GM21447 (cell line): ENCODE measurements around the gene TFDP3.

Experiments
- ATAC-seq: cut with Tn5 transposase; IDR thresholded peaks from one replicate; pipeline ENCODE4 v1.9.1; 2021; ENCODE audit not compliant: unreplicated experiment

TFDP3 gene, protein sequence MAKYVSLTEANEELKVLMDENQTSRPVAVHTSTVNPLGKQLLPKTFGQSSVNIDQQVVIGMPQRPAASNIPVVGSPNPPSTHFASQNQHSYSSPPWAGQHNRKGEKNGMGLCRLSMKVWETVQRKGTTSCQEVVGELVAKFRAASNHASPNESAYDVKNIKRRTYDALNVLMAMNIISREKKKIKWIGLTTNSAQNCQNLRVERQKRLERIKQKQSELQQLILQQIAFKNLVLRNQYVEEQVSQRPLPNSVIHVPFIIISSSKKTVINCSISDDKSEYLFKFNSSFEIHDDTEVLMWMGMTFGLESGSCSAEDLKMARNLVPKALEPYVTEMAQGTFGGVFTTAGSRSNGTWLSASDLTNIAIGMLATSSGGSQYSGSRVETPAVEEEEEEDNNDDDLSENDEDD

DNA sequence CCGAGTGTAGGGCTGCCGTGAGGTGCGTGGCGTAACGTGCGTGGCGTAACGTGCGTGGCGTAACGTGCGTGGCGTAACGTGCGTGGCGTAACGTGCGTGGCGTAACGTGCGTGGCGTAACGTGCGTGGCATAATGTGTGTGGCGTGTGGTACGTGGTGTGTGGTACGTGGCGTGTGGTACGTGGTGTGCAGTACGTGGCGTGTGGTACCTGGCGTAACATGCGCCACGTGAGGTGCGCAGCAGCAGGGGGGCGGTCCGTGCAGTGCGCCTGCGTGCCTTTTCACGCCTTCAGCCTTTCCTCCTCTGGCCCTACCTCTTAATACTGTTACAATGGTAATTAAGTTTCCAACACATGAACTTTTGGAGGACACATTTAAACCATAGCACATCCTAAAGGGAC, at the start of gene TFDP3:
TFDP3 (minus strand) TSS at position 26 of the 400 bp plus-strand sequence. CDS start 95 bp downstream, outside the sequence.
- no peak for ATAC-seq

DNA sequence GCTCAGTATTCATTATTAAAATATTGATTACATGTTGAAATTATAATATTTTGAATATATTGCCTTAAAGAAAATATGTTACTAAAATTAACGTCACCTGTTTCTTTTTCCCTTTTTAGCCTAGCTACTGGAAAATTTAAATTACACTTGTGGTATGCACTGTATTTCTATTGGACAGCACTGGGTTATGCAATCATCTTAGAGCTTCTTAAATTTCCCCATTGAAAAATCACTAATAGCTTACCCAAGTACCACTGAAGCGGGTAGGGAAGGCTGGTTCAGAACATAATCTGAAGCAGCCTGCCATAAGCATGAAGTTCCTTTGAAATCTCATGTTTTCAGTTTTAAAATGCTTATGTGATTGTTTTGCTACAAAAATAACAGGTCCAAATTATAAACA, 49.5 kb upstream of the TFDP3 start:
- ATAC-seq = no peak

- ATAC-seq = no peak
These were observed 47.2 kb upstream of the TFDP3 start for GRCh38 chrX:133265331-133265730.

GRCh38 chrX:133258481-133258880, 40.3 kb upstream of the TFDP3 start:
- no peak for ATAC-seq

DNA sequence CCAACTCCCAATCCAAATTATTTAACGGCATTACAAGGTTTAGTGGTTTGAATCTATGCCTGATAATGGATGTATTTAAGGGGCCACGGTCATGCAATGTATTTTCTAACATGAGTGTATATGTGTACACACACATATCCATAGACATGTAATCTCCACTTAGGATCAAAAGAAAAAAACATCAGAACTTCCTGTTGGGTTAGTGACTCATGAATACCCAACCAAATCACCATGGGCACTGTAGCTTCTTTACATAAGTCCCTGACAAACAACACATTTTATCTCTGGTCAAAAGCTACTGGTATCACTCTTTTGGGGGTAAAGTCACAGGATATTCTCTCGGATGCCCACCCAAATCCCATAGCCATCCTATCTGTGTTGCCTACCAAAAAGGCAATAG, 36.5 kb upstream of the TFDP3 start:
- no peak for ATAC-seq

- ATAC-seq = no peak
These were observed 33.0 kb upstream of the TFDP3 start for GRCh38 chrX:133251204-133251603.

GRCh38 chrX:133250184-133251100, 32.3 kb upstream of the TFDP3 start:
- ATAC-seq = no peak

DNA sequence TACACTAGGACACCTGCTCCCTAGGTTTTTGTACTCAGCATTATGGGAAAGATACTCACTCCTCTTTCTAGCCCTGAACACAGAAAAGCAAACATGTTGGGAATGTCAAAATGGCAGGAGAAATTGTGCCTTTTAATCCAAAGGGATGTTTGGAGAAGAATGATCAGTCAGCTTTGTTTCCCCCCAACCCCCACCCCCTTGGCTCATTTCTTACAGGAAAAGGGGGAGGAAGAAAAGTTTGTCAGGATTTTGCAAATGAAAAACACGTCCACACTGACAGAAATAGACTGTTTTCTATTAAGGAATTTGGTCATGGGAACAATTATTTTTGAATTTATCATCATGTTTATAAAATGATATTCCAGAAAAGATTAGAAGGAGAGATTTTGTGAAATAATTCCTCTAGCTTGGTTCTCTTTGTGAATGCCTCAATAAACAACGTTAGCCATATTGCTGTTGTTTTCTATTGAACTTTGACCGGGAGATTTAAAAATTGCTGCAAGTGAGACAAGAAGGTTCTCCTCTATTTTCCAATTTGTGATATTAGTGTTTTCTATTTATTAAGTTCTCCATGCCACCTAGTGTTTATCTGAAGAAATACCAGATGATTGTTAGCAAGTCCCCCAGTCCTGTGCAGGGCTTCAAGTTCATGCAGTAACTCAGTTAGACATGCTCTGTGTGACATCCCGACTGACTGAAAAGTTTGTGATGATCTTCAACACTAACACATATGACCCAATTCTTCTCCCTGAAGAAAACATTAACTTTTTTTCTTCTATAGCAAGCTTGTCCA, 31.3 kb upstream of the TFDP3 start:
- no peak for ATAC-seq

- ATAC-seq = no peak
These were observed 30.0 kb upstream of the TFDP3 start for GRCh38 chrX:133248177-133248576.

DNA sequence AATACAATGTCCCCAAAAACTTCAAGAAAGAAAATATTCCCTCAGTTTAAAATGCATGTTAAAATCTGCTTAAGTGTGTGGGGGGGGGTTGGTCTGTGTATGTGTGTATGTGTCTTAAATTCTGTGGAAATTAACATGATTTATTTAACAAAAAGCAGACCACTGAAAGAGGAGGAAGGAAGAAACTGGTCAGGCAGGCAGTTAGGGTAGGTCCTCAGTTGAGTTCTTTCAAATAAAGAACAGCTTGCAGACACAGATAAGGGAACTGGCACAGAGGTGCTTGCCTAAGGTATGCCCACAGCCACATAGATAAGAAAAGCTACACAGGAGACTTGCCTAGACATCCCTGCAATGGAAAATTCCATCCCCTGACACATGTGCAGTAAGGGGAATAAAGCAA, 28.8 kb upstream of the TFDP3 start:
- ATAC-seq = no peak

- no peak for ATAC-seq
These were observed 17.7 kb upstream of the TFDP3 start for GRCh38 chrX:133235830-133236229.

GRCh38 chrX:133232331-133232730, 14.2 kb upstream of the TFDP3 start:
- no peak for ATAC-seq

DNA sequence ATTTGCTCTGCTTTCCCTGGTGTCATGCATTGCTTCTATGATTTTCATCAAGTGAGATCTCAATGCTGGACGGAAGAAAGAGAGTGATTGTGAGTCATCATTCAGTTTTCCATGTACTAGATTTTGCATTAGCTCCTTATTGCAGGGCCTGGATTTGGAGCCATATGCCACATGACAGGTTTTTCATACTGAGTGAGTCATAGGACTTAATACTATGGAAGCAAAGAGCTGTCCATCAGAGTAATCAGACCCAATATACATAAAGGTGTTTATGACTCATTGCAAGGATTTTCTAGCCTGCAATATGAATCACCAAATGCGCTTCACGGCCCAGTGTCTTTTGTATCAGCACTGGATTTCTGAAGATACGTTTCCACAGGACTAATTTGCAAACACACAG, 11.2 kb upstream of the TFDP3 start:
- no peak for ATAC-seq

DNA sequence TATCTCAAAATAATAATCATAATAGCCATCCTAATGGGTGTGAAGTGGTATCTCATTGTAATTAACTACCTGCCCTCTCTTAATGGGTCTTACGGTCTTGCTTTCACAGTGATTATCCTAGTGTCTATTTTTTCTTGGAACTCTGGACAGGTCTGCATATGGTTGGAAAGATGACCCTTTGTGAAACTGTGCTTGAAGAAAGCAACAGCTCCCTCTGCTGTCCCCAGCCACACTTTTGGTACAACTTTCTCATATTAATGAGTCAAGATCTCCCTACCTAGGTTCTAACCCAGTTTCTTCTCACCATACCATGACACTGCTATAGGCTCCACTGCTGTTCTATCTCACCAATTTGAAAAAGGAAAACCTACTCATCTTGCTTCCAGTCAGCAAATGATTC, 2.4 kb downstream of the TFDP3 start:
- no peak for ATAC-seq

DNA sequence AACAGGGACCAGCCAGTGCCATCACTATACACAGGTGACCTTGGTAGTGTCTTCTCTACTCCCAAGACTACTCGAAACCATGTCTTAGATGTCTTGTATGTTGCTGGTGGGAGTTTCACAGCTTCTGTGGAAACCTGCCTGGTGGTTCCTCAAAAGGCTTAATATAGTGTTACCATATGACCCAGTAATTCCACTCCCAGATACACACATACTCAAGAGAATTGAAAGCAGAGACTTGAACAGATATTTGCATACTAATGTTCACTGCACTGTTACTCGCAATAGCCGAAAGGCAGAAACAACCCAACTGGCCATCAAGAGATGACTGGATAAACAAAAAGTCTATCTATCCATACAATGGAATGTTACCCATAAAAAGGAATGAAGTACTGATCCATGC, 3.1 kb downstream of the TFDP3 start:
- no peak for ATAC-seq

DNA sequence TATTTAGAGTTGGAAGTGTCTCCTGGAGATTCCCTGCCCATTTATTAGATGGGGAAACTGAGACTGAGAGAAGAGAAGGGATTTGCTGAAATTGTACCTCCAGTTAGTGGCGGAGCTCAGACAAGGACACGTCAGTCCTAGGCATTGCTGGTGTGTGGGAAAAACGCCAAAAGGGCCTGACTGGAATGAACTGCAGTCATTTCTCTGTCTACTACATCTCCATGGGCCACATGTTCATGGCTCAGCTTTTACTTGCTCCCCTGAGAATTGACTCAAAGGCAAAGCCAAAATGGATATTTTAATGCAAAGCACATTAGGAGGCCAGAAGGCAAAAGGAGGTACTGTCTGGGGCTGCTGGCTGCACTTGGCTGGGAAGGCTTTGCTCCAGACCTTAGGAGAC, 3.9 kb downstream of the TFDP3 start:
- ATAC-seq = no peak

GRCh38 chrX:133213117-133213516, 5.0 kb downstream of the TFDP3 start:
- no peak for ATAC-seq

GRCh38 chrX:133207751-133208150, 10.4 kb downstream of the TFDP3 start:
- ATAC-seq = no peak

- no peak for ATAC-seq
These were observed 26.5 kb downstream of the TFDP3 start for GRCh38 chrX:133191739-133192039.

GRCh38 chrX:133190877-133191738, 27.0 kb downstream of the TFDP3 start:
- no peak for ATAC-seq
